Right lobe of liver (tissue), 6 donors: ENCODE measurements around the gene ZNF740. TPM values are rescaled to one million over a fixed set of nuclear protein-coding genes. Genes with fewer than 3 reads are reported as not detected.
A peak's percentile ranks its signal among the peaks of the same experiment; 100 is the strongest.

ENCODE experiments used
- ATAC-seq, 4 donors: fragments of 200-7000 bp; cut with Tn5 transposase; one replicate each; pipeline ENCODE4 v1.9.1; 2020; ENCODE audit warnings: mild to moderate bottlenecking in 4 of 4, moderate library complexity in 4 of 4
- DNase-seq, 3 donors: peaks; one replicate each; pipeline ENCODE4 v3.0.0-alpha.2; 2020
- H3K27ac ChIP-seq, 3 donors: fragments of 200-600 bp; one replicate each; pipeline ENCODE4 v1.8.0; 2022
- H3K27me3 ChIP-seq, 2 donors: fragments of 200-600 bp; one replicate each; pipeline ENCODE4 v1.8.0; 2022
- H3K36me3 ChIP-seq, 4 donors: fragments of 200-600 bp; sonication (generic) in 1 of 4; one replicate each; pipeline versions ENCODE4 v1.5.1 to v1.8.0; 2017 to 2022; ENCODE audit warnings: control low read depth in 1 of 4
- H3K4me1 ChIP-seq, 4 donors: fragments of 200-600 bp; sonication (generic) in 1 of 4; one replicate each; pipeline versions ENCODE4 v1.5.1 to v1.8.0; 2017 to 2022; ENCODE audit warnings: control low read depth in 1 of 4
- H3K4me3 ChIP-seq, 3 donors: fragments of 200-600 bp; one replicate each; pipeline ENCODE4 v1.8.0; 2022
- H3K9me3 ChIP-seq, 4 donors: fragments of 200-600 bp; sonication (generic) in 1 of 4; one replicate each; pipeline versions ENCODE4 v1.5.1 to v1.8.0; 2017 to 2022; ENCODE audit warnings: control low read depth in 1 of 4
- POLR2A ChIP-seq: fragments of 450-650 bp; IDR thresholded peaks from one replicate; pipeline ENCODE4 v1.6.1; 2017; ENCODE audit warnings: antibody characterized with exemption, mild to moderate bottlenecking
- WGBS: methylation state at CpG from one replicate; pipeline ENCODE4 v1.1.6; 2018; ENCODE audit warnings: low coverage, low lambda C conversion rate; ENCODE audit not compliant: insufficient coverage; ENCODE audit errors: missing lambda C conversion rate; 5-methylcytosine and 5-hydroxymethylcytosine counted together
- intact Hi-C, 2 donors: fragments of 100-400 bp; cut with DNase I; formaldehyde crosslinking; loops; one replicate each; pipeline versions ENCODE4 v1.11.2 to v1.14.1; 2022
- total RNA-seq, 6 experiments: library from RNA; depleted of rRNA in 2 of 6; stranded (reverse); fragments of >200 nt in 2 of 6; fragmentation: NEBNext Ultra II Directional in 3 of 6; extraction: Animal tissue kit (Norgen Biotek cat#: 25700) in 3 of 6; gene quantifications; one replicate each; pipeline versions ENCODE4 v1.1.0 to v1.2.4, GENCODE V29; 2016 to 2023
- TF ChIP-seq, protein P1 (sequence below), 4 donors: fragments of 200-600 bp in 3 of 4; fragments of 450-650 bp in 1 of 4; IDR thresholded peaks; one replicate each; pipeline versions ENCODE4 v1.5.1 to v1.8.0; 2016 to 2022; ENCODE audit warnings: antibody characterized with exemption in 4 of 4, mild to moderate bottlenecking in 2 of 4
- donor health status: DM: no; HTN: yes; CAD: no.
- donor health status: DM: no; HTN: no; CAD: no.
- donor health status: DM: no; HTN: no; CAD: no.
- donor health status: DM: no; HTN: yes; CAD: no.
- donor health status: DM: no; HTN: yes; CAD: no.

Gene ZNF740
- total RNA-seq, 6 experiments from 2014 or later, result 5.5 to 24.4 (median 19.2) TPM

GRCh38 chr12:53145383-53146260 is 34.9 kb upstream of the ZNF740 start:
- TF ChIP-seq POLR2A, result no peak
- TF ChIP-seq, protein P1, sequence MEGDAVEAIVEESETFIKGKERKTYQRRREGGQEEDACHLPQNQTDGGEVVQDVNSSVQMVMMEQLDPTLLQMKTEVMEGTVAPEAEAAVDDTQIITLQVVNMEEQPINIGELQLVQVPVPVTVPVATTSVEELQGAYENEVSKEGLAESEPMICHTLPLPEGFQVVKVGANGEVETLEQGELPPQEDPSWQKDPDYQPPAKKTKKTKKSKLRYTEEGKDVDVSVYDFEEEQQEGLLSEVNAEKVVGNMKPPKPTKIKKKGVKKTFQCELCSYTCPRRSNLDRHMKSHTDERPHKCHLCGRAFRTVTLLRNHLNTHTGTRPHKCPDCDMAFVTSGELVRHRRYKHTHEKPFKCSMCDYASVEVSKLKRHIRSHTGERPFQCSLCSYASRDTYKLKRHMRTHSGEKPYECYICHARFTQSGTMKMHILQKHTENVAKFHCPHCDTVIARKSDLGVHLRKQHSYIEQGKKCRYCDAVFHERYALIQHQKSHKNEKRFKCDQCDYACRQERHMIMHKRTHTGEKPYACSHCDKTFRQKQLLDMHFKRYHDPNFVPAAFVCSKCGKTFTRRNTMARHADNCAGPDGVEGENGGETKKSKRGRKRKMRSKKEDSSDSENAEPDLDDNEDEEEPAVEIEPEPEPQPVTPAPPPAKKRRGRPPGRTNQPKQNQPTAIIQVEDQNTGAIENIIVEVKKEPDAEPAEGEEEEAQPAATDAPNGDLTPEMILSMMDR (IDR thresholded peaks at IDR 0.05), result no peak

DNA sequence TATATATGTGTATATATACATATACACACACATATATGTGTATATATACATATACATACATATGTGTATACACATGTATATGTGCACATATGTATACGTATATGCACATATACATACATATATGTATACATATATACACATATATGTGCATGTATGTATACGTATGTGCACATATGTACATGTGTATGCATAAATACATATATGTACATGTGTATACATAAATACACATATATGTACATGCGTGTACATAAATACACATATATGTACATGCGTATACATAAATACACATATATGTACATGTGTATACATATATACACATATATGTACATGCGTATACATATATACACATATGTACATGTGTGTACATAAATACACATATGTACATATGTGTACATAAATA is 33.3 kb upstream of the ZNF740 start:
- no peaks in the 10 kb centered on the region for H3K9me3 ChIP-seq
- no peaks in the 10 kb centered on the region for H3K27me3 ChIP-seq
- H3K36me3 ChIP-seq, result no peaks in the 10 kb centered on the region
- no peak overlapping the region for H3K4me3 ChIP-seq
- 73% methylated on average over 5 of the region's 5 CpGs for WGBS
- TF ChIP-seq POLR2A, result no peak
- TF ChIP-seq, protein P1 (IDR thresholded peaks at IDR 0.05), result no peak
- intact Hi-C loops, result no loop called here
- peaks cover 0 to 13% (median 3%) of the 10 kb centered on the region in 4 donors for H3K4me1 ChIP-seq
- no peak overlapping the region for H3K27ac ChIP-seq
- DNase-seq, result no peak
- no peak for ATAC-seq

More at GRCh38 chr12:53145383-53146260, 34.9 kb upstream of the ZNF740 start:
- Histone ChIP-seq H3K36me3 (no peaks in the 10 kb centered on the region), H3K27me3 (no peaks in the 10 kb centered on the region), H3K9me3 (no peaks in the 10 kb centered on the region), H3K4me3 (no peak overlapping the region), H3K27ac (no peak overlapping the region), H3K4me1 (peaks cover 0 to 13% (median 3%) of the 10 kb centered on the region in 4 donors)
- intact Hi-C loops, result no loop called here
- DNase-seq, result peak; percentile 73 to 89 (median 82)
- 6% methylated on average over 1 of the region's 5 CpGs for WGBS
- ATAC-seq, result peak; percentile 99 to 100 (median 99)

GRCh38 chr12:53147653-53148052 is 32.9 kb upstream of the ZNF740 start:
- no peak overlapping the region for H3K27ac ChIP-seq
- intact Hi-C loops, result no loop called here
- H3K4me1 ChIP-seq, result peaks cover 0 to 13% (median 3%) of the 10 kb centered on the region in 4 donors
- ATAC-seq (no peak), DNase-seq (no peak)
- 73% methylated on average over 11 of the region's 15 CpGs for WGBS
- H3K9me3 ChIP-seq, result no peaks in the 10 kb centered on the region
- H3K36me3 ChIP-seq, result no peaks in the 10 kb centered on the region
- TF ChIP-seq, protein P1 (IDR thresholded peaks at IDR 0.05), result no peak
- no peak for TF ChIP-seq POLR2A
- H3K4me3 ChIP-seq, result no peak overlapping the region
- H3K27me3 ChIP-seq, result no peaks in the 10 kb centered on the region

DNA sequence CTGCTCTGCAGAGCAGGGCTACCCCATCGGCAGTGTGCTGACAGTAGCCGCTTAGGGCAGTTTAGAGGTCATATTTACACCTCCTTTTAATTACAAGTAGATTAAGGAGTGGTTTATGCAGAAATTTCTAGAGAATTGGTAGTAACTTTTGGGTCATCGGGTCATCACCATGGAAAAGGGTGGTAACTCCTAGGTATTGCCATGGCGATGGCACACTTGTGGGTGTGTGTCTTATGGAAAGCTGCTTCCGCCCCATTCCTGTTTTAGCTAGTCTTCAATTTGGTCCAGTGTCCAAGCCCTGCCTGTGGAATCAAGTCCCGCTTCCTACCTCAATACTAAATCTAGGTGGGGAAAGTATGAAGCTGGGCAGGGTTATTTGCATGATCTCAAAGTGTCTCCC is 29.5 kb upstream of the ZNF740 start:
- ATAC-seq (peak in 1 of 4 donors; percentile 11), DNase-seq (no peak)
- Histone ChIP-seq H3K4me1 (peaks cover 0 to under 1% (median 0%) of the 10 kb centered on the region in 4 donors), H3K4me3 (no peak overlapping the region), H3K27ac (no peak overlapping the region), H3K9me3 (no peaks in the 10 kb centered on the region), H3K27me3 (no peaks in the 10 kb centered on the region), H3K36me3 (no peaks in the 10 kb centered on the region)
- no peak for TF ChIP-seq POLR2A
- TF ChIP-seq, protein P1 (IDR thresholded peaks at IDR 0.05), result no peak
- 82% methylated on average over 6 of the region's 6 CpGs for WGBS
- intact Hi-C loops, result no loop called here
